ENCODE data around the gene SEMA3C. TPM values are rescaled to one million over a fixed set of nuclear protein-coding genes. Genes with fewer than 3 reads are reported as not detected.

Gene SEMA3C
- total and polyA plus RNA-seq, 2 experiments from 2014 or later = 34.8 to 134 TPM

- DNase-seq (ENCODE audit: low spot score) = no peak
- Histone ChIP-seq H3K79me2 (peaks cover 51% of the 10 kb centered on the region), H3K27me3 (no peaks in the 10 kb centered on the region), H3K36me3 (replicated peaks; ENCODE audit: insufficient read depth, low read depth) (no peaks in the 10 kb centered on the region), H3K27ac (no peak overlapping the region), H3K4me1 (ENCODE audit: insufficient read depth) (peaks cover 8% of the 10 kb centered on the region), H3K4me2 (no peak overlapping the region), H3K9me2 (replicated peaks; ENCODE audit: insufficient read depth) (no peaks in the 10 kb centered on the region), H2AFZ (no peak overlapping the region), H3K9me3 (ENCODE audit: low read depth) (no peaks in the 10 kb centered on the region), H3K4me3 (no peak overlapping the region), H4K20me1 (ENCODE audit: insufficient read depth, poor library complexity, severe bottlenecking) (no peaks in the 10 kb centered on the region)
- TF ChIP-seq EZH2phosphoT487 (IDR thresholded peaks at IDR 0.05; ENCODE audit: low read depth, severe bottlenecking, unreplicated experiment) = no peak
- no peak for TF ChIP-seq CTCF (IDR thresholded peaks at IDR 0.05; ENCODE audit: poor library complexity)
- 69% methylated on average over 10 of the region's 10 CpGs for WGBS (ENCODE audit: low lambda C conversion rate, missing lambda C conversion rate)
Observed at GRCh38 chr7:80833289-80834268, 85.3 kb downstream of the SEMA3C start.

GRCh38 chr7:80832006-80832405, 86.8 kb downstream of the SEMA3C start:
- H2AFZ ChIP-seq = no peak overlapping the region
- no peak overlapping the region for H3K27ac ChIP-seq
- TF ChIP-seq EZH2 (IDR thresholded peaks at IDR 0.05; ENCODE audit: borderline replicate concordance) = no peak
- H3K9me2 ChIP-seq (replicated peaks; ENCODE audit: insufficient read depth) = no peaks in the 10 kb centered on the region
- peaks cover 35% of the 10 kb centered on the region for H3K79me2 ChIP-seq
- H3K4me2 ChIP-seq = no peak overlapping the region
- DNase-seq (ENCODE audit: low spot score) = no peak
- peaks cover 8% of the 10 kb centered on the region for H3K4me1 ChIP-seq (ENCODE audit: insufficient read depth)
- H4K20me1 ChIP-seq (ENCODE audit: insufficient read depth, poor library complexity, severe bottlenecking) = no peaks in the 10 kb centered on the region
- no peak overlapping the region for H3K4me3 ChIP-seq
- H3K36me3 ChIP-seq (replicated peaks; ENCODE audit: insufficient read depth, low read depth) = no peaks in the 10 kb centered on the region
- H3K9me3 ChIP-seq (ENCODE audit: low read depth) = no peaks in the 10 kb centered on the region
- H3K27me3 ChIP-seq = no peaks in the 10 kb centered on the region

DNA sequence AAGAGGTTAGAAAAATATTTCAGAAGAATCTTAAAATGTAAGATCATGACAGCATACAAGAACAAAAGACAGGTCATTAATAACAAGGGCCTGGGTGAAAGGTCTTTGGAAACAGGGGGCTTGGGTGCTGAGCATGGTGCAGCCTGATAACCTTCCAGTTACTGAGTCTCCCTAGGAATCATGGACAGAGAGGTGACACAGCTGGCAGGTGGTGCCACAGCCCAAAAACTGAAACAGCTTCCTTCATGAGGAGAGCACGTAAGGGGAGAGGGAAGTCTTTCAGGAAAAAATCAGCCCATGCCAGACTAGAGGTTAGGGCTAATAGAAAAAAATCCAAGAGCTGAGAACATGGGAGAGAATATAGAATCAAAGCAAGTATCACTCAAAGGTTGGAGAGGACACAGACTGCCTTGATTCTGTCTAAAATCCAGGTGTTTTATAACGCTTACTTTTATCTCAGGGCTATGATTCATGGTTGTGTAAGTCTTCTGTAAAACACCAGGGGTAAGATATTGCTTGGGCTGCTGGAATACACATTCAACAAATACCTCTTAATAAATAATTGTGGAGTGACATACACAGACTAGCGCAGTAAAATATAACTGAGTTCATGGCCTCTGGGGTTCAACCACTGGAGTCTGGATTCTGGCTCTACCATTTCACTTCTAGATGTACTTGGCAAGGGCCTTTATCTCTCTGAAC, 88.1 kb downstream of the SEMA3C start:
- Histone ChIP-seq H2AFZ (no peak overlapping the region), H3K4me3 (no peak overlapping the region), H3K9me2 (replicated peaks; ENCODE audit: insufficient read depth) (no peaks in the 10 kb centered on the region), H3K36me3 (replicated peaks; ENCODE audit: insufficient read depth, low read depth) (no peaks in the 10 kb centered on the region), H3K79me2 (peaks cover 28% of the 10 kb centered on the region), H3K27ac (peak overlapping the region; percentile 63), H3K4me2 (peak overlapping the region; percentile 14), H3K27me3 (no peaks in the 10 kb centered on the region), H3K4me1 (ENCODE audit: insufficient read depth) (peaks cover 8% of the 10 kb centered on the region), H4K20me1 (ENCODE audit: insufficient read depth, poor library complexity, severe bottlenecking) (no peaks in the 10 kb centered on the region), H3K9me3 (ENCODE audit: low read depth) (no peaks in the 10 kb centered on the region)
- WGBS (ENCODE audit: low lambda C conversion rate, missing lambda C conversion rate) = 63% methylated on average over 3 of the region's 3 CpGs
- peak; percentile 14 for DNase-seq (ENCODE audit: low spot score)
- TF ChIP-seq EZH2phosphoT487 (IDR thresholded peaks at IDR 0.05; ENCODE audit: low read depth, severe bottlenecking, unreplicated experiment) = no peak
- TF ChIP-seq CTCF (IDR thresholded peaks at IDR 0.05; ENCODE audit: poor library complexity) = no peak
- TF ChIP-seq EZH2 (IDR thresholded peaks at IDR 0.05; ENCODE audit: borderline replicate concordance) = no peak

GRCh38 chr7:80830010-80830409, 88.8 kb downstream of the SEMA3C start:
- Histone ChIP-seq H3K9me3 (ENCODE audit: low read depth) (no peaks in the 10 kb centered on the region), H3K36me3 (replicated peaks; ENCODE audit: insufficient read depth, low read depth) (peaks cover 3% of the 10 kb centered on the region), H3K79me2 (peaks cover 21% of the 10 kb centered on the region), H3K4me1 (ENCODE audit: insufficient read depth) (peaks cover 8% of the 10 kb centered on the region), H2AFZ (no peak overlapping the region), H3K4me2 (no peak overlapping the region), H3K27ac (peak overlapping the region; percentile 63), H3K4me3 (no peak overlapping the region), H3K9me2 (replicated peaks; ENCODE audit: insufficient read depth) (no peaks in the 10 kb centered on the region), H4K20me1 (ENCODE audit: insufficient read depth, poor library complexity, severe bottlenecking) (no peaks in the 10 kb centered on the region), H3K27me3 (no peaks in the 10 kb centered on the region)
- TF ChIP-seq EZH2 (IDR thresholded peaks at IDR 0.05; ENCODE audit: borderline replicate concordance) = no peak
- TF ChIP-seq CTCF (IDR thresholded peaks at IDR 0.05; ENCODE audit: poor library complexity) = no peak
- TF ChIP-seq EZH2phosphoT487 (IDR thresholded peaks at IDR 0.05; ENCODE audit: low read depth, severe bottlenecking, unreplicated experiment) = no peak
- 97% methylated on average over 1 of the region's 1 CpG for WGBS (ENCODE audit: low lambda C conversion rate, missing lambda C conversion rate)
- no peak for DNase-seq (ENCODE audit: low spot score)
